ENCODE measurements around the gene KCNE2. TPM values are rescaled to one million over a fixed set of nuclear protein-coding genes. Genes with fewer than 3 reads are reported as not detected.

Gene KCNE2
- total and polyA plus RNA-seq, 2 of the 8 experiments (the other 6 are each of a cell fraction or from before 2014, with no cell fraction given), result 0.09 to 0.37 TPM

DNA sequence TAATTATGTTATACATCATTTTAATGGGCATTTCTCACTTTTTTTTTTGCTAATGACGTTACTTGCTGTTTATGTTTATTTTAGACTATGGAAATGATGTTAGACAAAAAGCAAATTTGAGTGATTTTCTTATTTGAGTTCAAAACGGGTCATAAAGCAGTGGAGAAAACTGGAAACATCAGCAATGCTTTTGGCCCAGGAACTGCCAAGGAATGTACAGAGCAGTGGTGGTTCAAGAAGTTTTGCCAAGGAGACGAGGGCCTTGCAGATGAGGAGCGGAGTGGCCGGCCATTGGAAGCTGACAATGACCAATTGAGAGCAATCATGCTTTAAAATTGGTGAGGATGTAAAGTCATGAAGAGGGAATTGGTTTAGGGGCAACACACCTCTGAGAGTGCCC lies 32.1 kb upstream of the KCNE2 start (continued):
- TF ChIP-seq, protein P1, sequence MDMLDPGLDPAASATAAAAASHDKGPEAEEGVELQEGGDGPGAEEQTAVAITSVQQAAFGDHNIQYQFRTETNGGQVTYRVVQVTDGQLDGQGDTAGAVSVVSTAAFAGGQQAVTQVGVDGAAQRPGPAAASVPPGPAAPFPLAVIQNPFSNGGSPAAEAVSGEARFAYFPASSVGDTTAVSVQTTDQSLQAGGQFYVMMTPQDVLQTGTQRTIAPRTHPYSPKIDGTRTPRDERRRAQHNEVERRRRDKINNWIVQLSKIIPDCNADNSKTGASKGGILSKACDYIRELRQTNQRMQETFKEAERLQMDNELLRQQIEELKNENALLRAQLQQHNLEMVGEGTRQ (IDR thresholded peaks at IDR 0.05; ENCODE audit: low read length), result no peak
- TF ChIP-seq SP1 (IDR thresholded peaks at IDR 0.05; ENCODE audit: low read depth, low read length) (no peak), HDAC2 (IDR thresholded peaks at IDR 0.05; ENCODE audit: borderline replicate concordance in 1 of 2, low read depth in 2 of 2, low read length in 2 of 2) (no peak)

Measured in H1 (cell line).